Measurements from ENCODE around the gene CREB3L1. TPM values are rescaled to one million over a fixed set of nuclear protein-coding genes. Genes with fewer than 3 reads are reported as not detected.

The CREB3L1 gene
- total and polyA plus RNA-seq, 2 experiments from 2014 or later: 8.5 to 10.4 TPM

GRCh38 chr11:46330563-46331281 lies 53.3 kb downstream of the CREB3L1 start:
- H3K4me3 Mint-ChIP-seq: peak overlapping the region; percentile 71
- H3F3A ChIP-seq (replicated peaks; ENCODE audit: low read depth): peaks cover 7% of the 10 kb centered on the region; the same call in 1 of the 2 replicates
- H3K36me3 Mint-ChIP-seq (ENCODE audit: low read depth): peaks cover 4% of the 10 kb centered on the region; the same call in 2 of the 3 replicates
- peaks cover 29% of the 10 kb centered on the region for H3K4me1 ChIP-seq (ENCODE audit: insufficient read depth)
- no peak overlapping the region for H3K27ac ChIP-seq (ENCODE audit: low read depth)
- no peak overlapping the region for H3K27ac Mint-ChIP-seq
- H4K20me1 ChIP-seq (replicated peaks; ENCODE audit: insufficient read depth): no peaks in the 10 kb centered on the region
- peaks cover 50% of the 10 kb centered on the region for H3K27me3 Mint-ChIP-seq (ENCODE audit: insufficient read depth, low read depth, poor library complexity)
- H3K36me3 ChIP-seq (ENCODE audit: insufficient read depth): no peaks in the 10 kb centered on the region; the same call in 1 of the 2 replicates
- no peak for DNase-seq (ENCODE audit: low spot score)
- peaks cover 61% of the 10 kb centered on the region for H3K27me3 ChIP-seq (ENCODE audit: insufficient read depth)
- peaks cover 48% of the 10 kb centered on the region for H3K4me1 Mint-ChIP-seq
- H2AFZ ChIP-seq: peak overlapping the region; percentile 88; the same call in 1 of the 2 replicates
- no peaks in the 10 kb centered on the region for H3K9me2 ChIP-seq (ENCODE audit: insufficient read depth)
- TF ChIP-seq EZH2 (IDR thresholded peaks at IDR 0.05; ENCODE audit: low read depth, unreplicated experiment): no peak
- no peak for TF ChIP-seq ZNF331 (CRISPR knock-in tag; IDR thresholded peaks at IDR 0.05; ENCODE audit: low read depth)
- TF ChIP-seq NANOG (IDR thresholded peaks at IDR 0.05; ENCODE audit: borderline replicate concordance): no peak
- no peak for TF ChIP-seq EZH2phosphoT487 (IDR thresholded peaks at IDR 0.05; ENCODE audit: unreplicated experiment)
- TF ChIP-seq JUNB (IDR thresholded peaks at IDR 0.05; ENCODE audit: unreplicated experiment): no peak
- ATAC-seq: peak; percentile 6; the same call in 2 of the 3 replicates
- H3K9me3 Mint-ChIP-seq: no peaks in the 10 kb centered on the region
- H3K4me2 ChIP-seq: peak overlapping the region; percentile 58
- H3K4me3 ChIP-seq: peak overlapping the region; percentile 34
- no peaks in the 10 kb centered on the region for H3K79me2 ChIP-seq (replicated peaks; ENCODE audit: insufficient read depth)

GRCh38 chr11:46331282-46331984 lies 54.0 kb downstream of the CREB3L1 start:
- Histone ChIP-seq H3K4me2 (peak overlapping the region; percentile 95), H3K36me3 (ENCODE audit: insufficient read depth) (no peaks in the 10 kb centered on the region; the same call in 1 of the 2 replicates), H3K4me1 (ENCODE audit: insufficient read depth) (peaks cover 35% of the 10 kb centered on the region), H3F3A (replicated peaks; ENCODE audit: low read depth) (peaks cover 10% of the 10 kb centered on the region; the same call in 1 of the 2 replicates), H3K79me2 (replicated peaks; ENCODE audit: insufficient read depth) (no peaks in the 10 kb centered on the region), H3K4me3 (peak overlapping the region; percentile 77), H4K20me1 (replicated peaks; ENCODE audit: insufficient read depth) (no peaks in the 10 kb centered on the region), H2AFZ (no peak overlapping the region), H3K27ac (ENCODE audit: low read depth) (no peak overlapping the region), H3K27me3 (ENCODE audit: insufficient read depth) (peaks cover 61% of the 10 kb centered on the region), H3K9me2 (ENCODE audit: insufficient read depth) (no peaks in the 10 kb centered on the region)
- H3K36me3 Mint-ChIP-seq (ENCODE audit: low read depth): peaks cover 4% of the 10 kb centered on the region; the same call in 2 of the 3 replicates
- peak overlapping the region; percentile 71 for H3K4me3 Mint-ChIP-seq
- no peaks in the 10 kb centered on the region for H3K9me3 Mint-ChIP-seq
- H3K4me1 Mint-ChIP-seq: peaks cover 54% of the 10 kb centered on the region
- H3K27me3 Mint-ChIP-seq (ENCODE audit: insufficient read depth, low read depth, poor library complexity): peaks cover 50% of the 10 kb centered on the region
- no peak overlapping the region for H3K27ac Mint-ChIP-seq
- no peak for DNase-seq (ENCODE audit: low spot score)
- ATAC-seq: no peak
- TF ChIP-seq EZH2phosphoT487 (IDR thresholded peaks at IDR 0.05; ENCODE audit: unreplicated experiment) (no peak), EZH2 (IDR thresholded peaks at IDR 0.05; ENCODE audit: low read depth, unreplicated experiment) (no peak), STAT1 (IDR thresholded peaks at IDR 0.05; ENCODE audit: unreplicated experiment) (no peak), CREB1 (CRISPR knock-in tag; IDR thresholded peaks at IDR 0.05; ENCODE audit: low read depth) (no peak), ZNF114 (CRISPR knock-in tag; IDR thresholded peaks at IDR 0.05) (no peak), CTCF (conservative IDR thresholded peaks at IDR 0.05; ENCODE audit: low read depth in 2 of 2) (no peak), ZNF462 (CRISPR knock-in tag; IDR thresholded peaks at IDR 0.05) (no peak), JUNB (IDR thresholded peaks at IDR 0.05; ENCODE audit: unreplicated experiment) (no peak), POLR2AphosphoS5 (IDR thresholded peaks at IDR 0.05; ENCODE audit: low read depth) (no peak)

Data from GM23338 (cell line).